ENCODE results near the gene RELN.

DNA sequence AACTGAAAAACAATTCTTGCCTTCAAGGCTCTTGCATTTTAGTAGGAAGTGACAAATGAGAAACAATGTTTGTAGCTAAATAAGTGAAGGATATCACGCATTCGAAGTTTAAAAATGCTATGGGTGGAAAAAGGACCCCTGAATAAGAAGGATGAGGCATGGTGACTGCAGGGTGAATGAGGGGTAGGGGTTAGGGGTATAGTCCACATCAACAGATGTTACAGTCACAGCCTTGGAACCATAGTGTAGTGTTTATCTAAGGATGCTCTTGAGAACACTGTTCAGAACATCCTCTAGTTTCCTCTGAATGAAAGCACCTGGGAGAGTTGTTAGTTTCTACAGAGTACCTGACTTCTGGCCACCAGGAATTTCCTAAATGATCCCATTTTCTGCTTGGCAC is 157.0 kb downstream of the RELN start:
- no peak for TF ChIP-seq JUNB (CRISPR knock-in tag; IDR thresholded peaks at IDR 0.05; ENCODE audit: borderline replicate concordance)
- TF ChIP-seq, protein P1, sequence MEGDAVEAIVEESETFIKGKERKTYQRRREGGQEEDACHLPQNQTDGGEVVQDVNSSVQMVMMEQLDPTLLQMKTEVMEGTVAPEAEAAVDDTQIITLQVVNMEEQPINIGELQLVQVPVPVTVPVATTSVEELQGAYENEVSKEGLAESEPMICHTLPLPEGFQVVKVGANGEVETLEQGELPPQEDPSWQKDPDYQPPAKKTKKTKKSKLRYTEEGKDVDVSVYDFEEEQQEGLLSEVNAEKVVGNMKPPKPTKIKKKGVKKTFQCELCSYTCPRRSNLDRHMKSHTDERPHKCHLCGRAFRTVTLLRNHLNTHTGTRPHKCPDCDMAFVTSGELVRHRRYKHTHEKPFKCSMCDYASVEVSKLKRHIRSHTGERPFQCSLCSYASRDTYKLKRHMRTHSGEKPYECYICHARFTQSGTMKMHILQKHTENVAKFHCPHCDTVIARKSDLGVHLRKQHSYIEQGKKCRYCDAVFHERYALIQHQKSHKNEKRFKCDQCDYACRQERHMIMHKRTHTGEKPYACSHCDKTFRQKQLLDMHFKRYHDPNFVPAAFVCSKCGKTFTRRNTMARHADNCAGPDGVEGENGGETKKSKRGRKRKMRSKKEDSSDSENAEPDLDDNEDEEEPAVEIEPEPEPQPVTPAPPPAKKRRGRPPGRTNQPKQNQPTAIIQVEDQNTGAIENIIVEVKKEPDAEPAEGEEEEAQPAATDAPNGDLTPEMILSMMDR (CRISPR knock-in tag; IDR thresholded peaks at IDR 0.05) = no peak
- no peak for TF ChIP-seq NFIC (IDR thresholded peaks at IDR 0.05; ENCODE audit: low read length)
- no peak for TF ChIP-seq ZNF224 (CRISPR knock-in tag; IDR thresholded peaks at IDR 0.05)
- no peak for TF ChIP-seq KDM6A (CRISPR knock-in tag; IDR thresholded peaks at IDR 0.05; ENCODE audit: low read depth)
- TF ChIP-seq ZC3H4 (CRISPR knock-in tag; IDR thresholded peaks at IDR 0.05; ENCODE audit: borderline replicate concordance) = no peak
- TF ChIP-seq NR1H2 (CRISPR knock-in tag; IDR thresholded peaks at IDR 0.05; ENCODE audit: borderline replicate concordance, low read depth) = no peak
- no peak for TF ChIP-seq ARHGAP35 (CRISPR knock-in tag; IDR thresholded peaks at IDR 0.05; ENCODE audit: borderline replicate concordance)
- no peak for TF ChIP-seq GATAD1 (CRISPR knock-in tag; IDR thresholded peaks at IDR 0.05)
- TF ChIP-seq, protein P2, sequence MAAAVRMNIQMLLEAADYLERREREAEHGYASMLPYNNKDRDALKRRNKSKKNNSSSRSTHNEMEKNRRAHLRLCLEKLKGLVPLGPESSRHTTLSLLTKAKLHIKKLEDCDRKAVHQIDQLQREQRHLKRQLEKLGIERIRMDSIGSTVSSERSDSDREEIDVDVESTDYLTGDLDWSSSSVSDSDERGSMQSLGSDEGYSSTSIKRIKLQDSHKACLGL (CRISPR knock-in tag; IDR thresholded peaks at IDR 0.05) = no peak
- TF ChIP-seq PHF20 (CRISPR knock-in tag; IDR thresholded peaks at IDR 0.05) = no peak
- TF ChIP-seq, protein P3, sequence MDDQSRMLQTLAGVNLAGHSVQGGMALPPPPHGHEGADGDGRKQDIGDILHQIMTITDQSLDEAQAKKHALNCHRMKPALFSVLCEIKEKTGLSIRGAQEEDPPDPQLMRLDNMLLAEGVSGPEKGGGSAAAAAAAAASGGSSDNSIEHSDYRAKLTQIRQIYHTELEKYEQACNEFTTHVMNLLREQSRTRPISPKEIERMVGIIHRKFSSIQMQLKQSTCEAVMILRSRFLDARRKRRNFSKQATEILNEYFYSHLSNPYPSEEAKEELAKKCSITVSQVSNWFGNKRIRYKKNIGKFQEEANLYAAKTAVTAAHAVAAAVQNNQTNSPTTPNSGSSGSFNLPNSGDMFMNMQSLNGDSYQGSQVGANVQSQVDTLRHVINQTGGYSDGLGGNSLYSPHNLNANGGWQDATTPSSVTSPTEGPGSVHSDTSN (CRISPR knock-in tag; IDR thresholded peaks at IDR 0.05; ENCODE audit: borderline replicate concordance) = no peak
- TF ChIP-seq XRCC5 (optimal IDR thresholded peaks at IDR 0.05; ENCODE audit: low read length) = no peak
